A549 (cell line): Measurements from ENCODE around the gene TAF12. TPM values are rescaled to one million over a fixed set of nuclear protein-coding genes. Genes with fewer than 3 reads are reported as not detected.
"Not testable (repeated sequence)": the region's sequence is repeated elsewhere in the genome, so short reads cannot be mapped to it uniquely, and the experiment has no call there.

ENCODE experiments used
- ATAC-seq, 2 experiments: fragments of 200-7000 bp in 1 of 2; fragments of >200 bp in 1 of 2; cut with Nextera tagmentation in 1 of 2; cut with Tn5 transposase in 1 of 2; 3 replicates each; pipeline versions ENCODE4 v1.8.0 to v1.9.1; 2018 to 2020; ENCODE audit warnings: mild to moderate bottlenecking in 1 of 2, moderate library complexity in 1 of 2
- CTCF ChIA-PET: fragments of 300-600 bp; sonication (Branson Sonifier 250); formaldehyde crosslinking; extraction: SDS; loops from one replicate; lab custom pipeline; 2021; ENCODE audit warnings: antibody characterized with exemption, inconsistent platforms; lab: Yijun Ruan, JAX
- POLR2A ChIA-PET: fragments of 350-600 bp; formaldehyde crosslinking; extraction: SDS; loops from one replicate; lab custom pipeline; 2021; ENCODE audit warnings: antibody characterized with exemption, inconsistent platforms; lab: Yijun Ruan, JAX
- DNase-seq, 2 experiments: peaks; one replicate each; pipeline versions ENCODE4 v3.0.0 to v3.0.0-alpha.2; 2011 to 2016; ENCODE audit warnings: low read depth in 1 of 2, low spot score in 1 of 2
- FAIRE-seq: peaks from 2 replicates; lab custom pipeline; 2011; peaks lifted over from hg19 to GRCh38; lab: Jason Lieb, UNC
- H3K27ac ChIP-seq, 2 experiments: fragments of >200 bp; sonication (Bioruptor Twin); formaldehyde crosslinking; 3 replicates each; pipeline ENCODE4 v1.5.1; 2016 to 2017
- H3K4me1 ChIP-seq: fragments of >200 bp; sonication (Bioruptor Twin); formaldehyde crosslinking; 3 replicates; pipeline ENCODE4 v1.6.1; 2016
- H3K4me2 ChIP-seq: fragments of >200 bp; sonication (Bioruptor Twin); formaldehyde crosslinking; 3 replicates; pipeline ENCODE4 v1.6.1; 2016
- H3K4me3 ChIP-seq: fragments of >200 bp; sonication (Bioruptor Twin); formaldehyde crosslinking; 3 replicates; pipeline ENCODE4 v1.5.1; 2016
- H3K9me3 ChIP-seq: fragments of >200 bp; sonication (Bioruptor Twin); formaldehyde crosslinking; 3 replicates; pipeline ENCODE4 v1.6.1; 2016
- BHLHE40 ChIP-seq: IDR thresholded peaks from 2 replicates; pipeline ENCODE4 v1.6.1; 2012; ENCODE audit warnings: low read depth, low read length, inconsistent platforms
- CBX2 ChIP-seq: fragments of 200-600 bp; sonication (generic); IDR thresholded peaks from 2 replicates; pipeline ENCODE4 v1.6.1; 2016; ENCODE audit warnings: low read depth, mild to moderate bottlenecking, borderline replicate concordance
- CBX8 ChIP-seq: fragments of 200-600 bp; sonication (generic); IDR thresholded peaks from 2 replicates; pipeline ENCODE4 v1.6.1; 2016
- CEBPB ChIP-seq, 2 experiments: fragments of >200 bp in 1 of 2; sonication (Bioruptor Twin) in 1 of 2; formaldehyde crosslinking in 1 of 2; IDR thresholded peaks; 2 replicates each; pipeline ENCODE4 v1.6.1; 2012 to 2016
- EHF ChIP-seq: fragments of 250-450 bp; sonication (Bioruptor Pico); IDR thresholded peaks from 2 replicates; pipeline ENCODE4 v1.5.0; 2020; ENCODE audit warnings: mild to moderate bottlenecking
- EP300 ChIP-seq, 2 experiments: fragments of >200 bp; sonication (Bioruptor Twin); formaldehyde crosslinking; IDR thresholded peaks; 2 replicates in 1 of 2; 3 replicates in 1 of 2; pipeline ENCODE4 v1.6.1; 2016 to 2017
- GATA3 ChIP-seq: IDR thresholded peaks from 2 replicates; pipeline ENCODE4 v1.6.1; 2012; ENCODE audit warnings: borderline replicate concordance
- HDAC2 ChIP-seq: fragments of 200-600 bp; sonication (generic); IDR thresholded peaks from 2 replicates; pipeline ENCODE4 v1.6.1; 2016
- HEYL ChIP-seq: fragments of 250-450 bp; sonication (Bioruptor Pico); IDR thresholded peaks from 2 replicates; pipeline ENCODE4 v1.8.0; 2021; ENCODE audit warnings: mild to moderate bottlenecking, moderate library complexity
- MAX ChIP-seq: IDR thresholded peaks from 2 replicates; pipeline ENCODE4 v1.6.1; 2012
- MYC ChIP-seq: IDR thresholded peaks from 2 replicates; pipeline ENCODE4 v1.6.1; 2012; ENCODE audit warnings: mild to moderate bottlenecking, inconsistent platforms, low read length, improper control_type of control experiment, borderline replicate concordance
- NFE2L2 ChIP-seq: fragments of 150-350 bp; conservative IDR thresholded peaks from 2 replicates; pipeline ENCODE4 v1.6.1; 2014; ENCODE audit warnings: low read length
- PHF8 ChIP-seq: fragments of 200-600 bp; sonication (generic); IDR thresholded peaks from 2 replicates; pipeline ENCODE4 v1.6.1; 2016; ENCODE audit warnings: low read depth, mild to moderate bottlenecking, antibody characterized with exemption, moderate library complexity, borderline replicate concordance
- RCOR1 ChIP-seq: fragments of 150-350 bp; IDR thresholded peaks from 2 replicates; pipeline ENCODE4 v1.6.1; 2014; ENCODE audit warnings: antibody characterized with exemption, low read length, low read depth
- RFX5 ChIP-seq: fragments of 450-650 bp; IDR thresholded peaks from 2 replicates; pipeline ENCODE4 v1.7.1; 2014; ENCODE audit warnings: antibody characterized with exemption, mild to moderate bottlenecking, moderate library complexity
- RNF2 ChIP-seq: fragments of 200-600 bp; sonication (generic); IDR thresholded peaks from 2 replicates; pipeline ENCODE4 v1.6.1; 2016; ENCODE audit warnings: low read depth, mild to moderate bottlenecking, antibody characterized with exemption, moderate library complexity, borderline replicate concordance
- SREBF2 ChIP-seq: fragments of 450-650 bp; IDR thresholded peaks from 2 replicates; pipeline ENCODE4 v1.6.1; 2014; ENCODE audit warnings: mild to moderate bottlenecking, moderate library complexity
- TFCP2L1 ChIP-seq: fragments of 250-450 bp; sonication (Bioruptor Pico); IDR thresholded peaks from 2 replicates; pipeline ENCODE4 v1.5.0; 2021; ENCODE audit warnings: mild to moderate bottlenecking
- ZC3H11A ChIP-seq: fragments of 450-650 bp; IDR thresholded peaks from 2 replicates; pipeline ENCODE4 v1.6.1; 2014; ENCODE audit warnings: antibody characterized with exemption, mild to moderate bottlenecking
- ZFP36 ChIP-seq: fragments of 450-650 bp; IDR thresholded peaks from 2 replicates; pipeline ENCODE4 v1.6.1; 2014; ENCODE audit warnings: borderline replicate concordance; ENCODE audit not compliant: partially characterized antibody
- ZNF302 ChIP-seq: fragments of 250-450 bp; sonication (Bioruptor Pico); IDR thresholded peaks from 2 replicates; pipeline ENCODE4 v1.9.0; 2021; ENCODE audit warnings: inconsistent platforms, mild to moderate bottlenecking, moderate library complexity
- WGBS: methylation state at CpG from one replicate; pipeline ENCODE4 v1.1.6; 2017; ENCODE audit errors: missing lambda C conversion rate; 5-methylcytosine and 5-hydroxymethylcytosine counted together
- polyA plus RNA-seq, 4 experiments: library from polyadenylated mRNA; depleted of rRNA in 3 of 4; stranded (reverse); fragments of >200 nt; fragmentation: RNase III in 1 of 4; extraction: RNeasy Plus Mini Kit Qiagen cat#74134 plus additional on column Dnase treatment in 1 of 4; gene quantifications; 2 replicates in 3 of 4; 3 replicates in 1 of 4; pipeline ENCODE4 v1.2.3, GENCODE V29; 2011 to 2017
- TF ChIP-seq, protein P1 (sequence below): fragments of >200 bp; sonication (Bioruptor Twin); formaldehyde crosslinking; IDR thresholded peaks from 3 replicates; pipeline ENCODE4 v1.5.1; 2016
- TF ChIP-seq, protein P2 (sequence below): fragments of 250-450 bp; sonication (Bioruptor Pico); IDR thresholded peaks from 2 replicates; pipeline ENCODE4 v1.5.0; 2021; ENCODE audit warnings: mild to moderate bottlenecking, moderate library complexity, borderline replicate concordance
- TF ChIP-seq, protein P3 (sequence below): IDR thresholded peaks from 2 replicates; pipeline ENCODE4 v1.6.1; 2012; ENCODE audit warnings: low read depth, borderline replicate concordance

Gene TAF12
- polyA plus RNA-seq, 2 of the 4 experiments (the other 2 are of a cell fraction), result 15.8 to 38.3 TPM

DNA sequence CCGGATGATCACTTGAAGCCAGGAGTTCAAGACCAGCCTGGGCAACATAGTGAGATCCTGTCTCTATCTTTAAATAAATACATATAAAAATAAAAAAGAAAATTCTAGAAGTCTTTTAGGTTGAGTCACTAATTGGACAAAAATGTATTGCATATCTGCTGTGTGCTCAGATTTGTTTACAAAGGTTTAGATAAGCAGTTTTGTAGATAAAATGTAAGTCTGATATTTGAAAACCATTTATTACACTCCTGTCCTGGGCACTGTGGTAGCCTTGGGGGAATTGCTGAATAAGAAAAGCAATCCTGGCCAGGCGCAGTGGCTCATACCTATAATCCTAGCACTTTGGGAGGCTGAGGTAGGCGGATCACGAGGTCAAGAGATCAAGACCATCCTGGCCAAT lies 37.3 kb upstream of the TAF12 start (continued):
- TF ChIP-seq, protein P1, sequence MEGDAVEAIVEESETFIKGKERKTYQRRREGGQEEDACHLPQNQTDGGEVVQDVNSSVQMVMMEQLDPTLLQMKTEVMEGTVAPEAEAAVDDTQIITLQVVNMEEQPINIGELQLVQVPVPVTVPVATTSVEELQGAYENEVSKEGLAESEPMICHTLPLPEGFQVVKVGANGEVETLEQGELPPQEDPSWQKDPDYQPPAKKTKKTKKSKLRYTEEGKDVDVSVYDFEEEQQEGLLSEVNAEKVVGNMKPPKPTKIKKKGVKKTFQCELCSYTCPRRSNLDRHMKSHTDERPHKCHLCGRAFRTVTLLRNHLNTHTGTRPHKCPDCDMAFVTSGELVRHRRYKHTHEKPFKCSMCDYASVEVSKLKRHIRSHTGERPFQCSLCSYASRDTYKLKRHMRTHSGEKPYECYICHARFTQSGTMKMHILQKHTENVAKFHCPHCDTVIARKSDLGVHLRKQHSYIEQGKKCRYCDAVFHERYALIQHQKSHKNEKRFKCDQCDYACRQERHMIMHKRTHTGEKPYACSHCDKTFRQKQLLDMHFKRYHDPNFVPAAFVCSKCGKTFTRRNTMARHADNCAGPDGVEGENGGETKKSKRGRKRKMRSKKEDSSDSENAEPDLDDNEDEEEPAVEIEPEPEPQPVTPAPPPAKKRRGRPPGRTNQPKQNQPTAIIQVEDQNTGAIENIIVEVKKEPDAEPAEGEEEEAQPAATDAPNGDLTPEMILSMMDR, result no peak
- TF ChIP-seq TFCP2L1 (CRISPR knock-in tag) (no peak), HDAC2 (no peak), ZFP36 (no peak), EHF (CRISPR knock-in tag) (no peak), HEYL (no peak)

DNA sequence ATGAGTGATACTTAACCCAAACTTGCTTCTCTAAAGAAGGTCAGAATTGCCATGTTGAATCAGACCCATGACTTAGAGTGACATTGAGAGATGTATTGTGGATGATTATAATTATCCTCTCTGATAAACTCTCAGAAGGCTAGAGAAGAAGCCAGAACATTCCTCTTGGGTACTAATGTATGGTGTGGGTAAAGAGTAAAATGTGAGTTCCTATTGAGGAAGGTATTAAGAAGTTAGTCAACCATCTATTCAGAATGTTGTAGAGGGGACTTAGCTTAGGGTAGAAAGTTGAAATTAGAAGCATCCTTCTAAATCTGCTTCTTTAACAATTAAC lies 33.0 kb upstream of the TAF12 start:
- no peak for FAIRE-seq
- ATAC-seq, result no peak

DNA sequence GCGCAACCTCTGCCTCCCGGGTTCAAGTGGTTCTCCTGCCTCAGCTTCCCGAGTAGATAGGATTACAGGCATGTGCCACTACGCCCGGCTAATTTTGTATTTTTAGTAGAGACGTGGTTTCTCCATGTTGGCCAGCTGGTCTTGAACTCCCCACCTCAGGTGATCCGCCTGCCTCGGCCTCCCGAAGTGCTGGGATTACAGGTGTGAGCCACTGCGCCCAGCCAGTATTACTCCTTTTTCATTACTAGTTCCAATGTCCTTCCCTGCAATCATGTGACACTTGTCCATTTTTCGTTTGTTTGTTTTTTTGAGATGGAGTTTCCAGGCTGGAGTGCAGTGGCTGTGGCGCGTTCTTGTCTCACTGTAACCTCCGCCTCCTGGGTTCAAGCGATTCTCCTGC lies 30.1 kb upstream of the TAF12 start:
- DNase-seq, POLR2A ChIA-PET, H3K9me3 ChIP-seq, H3K27ac ChIP-seq, FAIRE-seq, H3K4me2 ChIP-seq, ATAC-seq, H3K4me1 ChIP-seq, H3K4me3 ChIP-seq: not testable (repeated sequence)
- CTCF ChIA-PET, result interaction anchor here (0.7 kb wide), 1 partner anchor 209 kb away, joined by 6 read pairs; no protein-coding TSS in a partner anchor
- 97% methylated on average over 15 of the region's 15 CpGs for WGBS

More for the DNA sequence above, 33.0 kb upstream of the TAF12 start:
- TF ChIP-seq, protein P2, sequence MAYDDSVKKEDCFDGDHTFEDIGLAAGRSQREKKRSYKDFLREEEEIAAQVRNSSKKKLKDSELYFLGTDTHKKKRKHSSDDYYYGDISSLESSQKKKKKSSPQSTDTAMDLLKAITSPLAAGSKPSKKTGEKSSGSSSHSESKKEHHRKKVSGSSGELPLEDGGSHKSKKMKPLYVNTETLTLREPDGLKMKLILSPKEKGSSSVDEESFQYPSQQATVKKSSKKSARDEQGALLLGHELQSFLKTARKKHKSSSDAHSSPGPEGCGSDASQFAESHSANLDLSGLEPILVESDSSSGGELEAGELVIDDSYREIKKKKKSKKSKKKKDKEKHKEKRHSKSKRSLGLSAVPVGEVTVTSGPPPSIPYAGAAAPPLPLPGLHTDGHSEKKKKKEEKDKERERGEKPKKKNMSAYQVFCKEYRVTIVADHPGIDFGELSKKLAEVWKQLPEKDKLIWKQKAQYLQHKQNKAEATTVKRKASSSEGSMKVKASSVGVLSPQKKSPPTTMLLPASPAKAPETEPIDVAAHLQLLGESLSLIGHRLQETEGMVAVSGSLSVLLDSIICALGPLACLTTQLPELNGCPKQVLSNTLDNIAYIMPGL (CRISPR knock-in tag), result no peak
- no peak for TF ChIP-seq BHLHE40
- no peak for TF ChIP-seq MYC
- TF ChIP-seq NFE2L2, result no peak
- no peak for TF ChIP-seq RCOR1
- TF ChIP-seq CEBPB (IDR thresholded peaks at IDR 0.05), result no peak
- no peak for TF ChIP-seq ZC3H11A
- no peak for TF ChIP-seq RNF2
- no peak for TF ChIP-seq CBX2
- no peak for TF ChIP-seq ZNF302 (CRISPR knock-in tag)
- no peak for TF ChIP-seq CBX8
- no peak for TF ChIP-seq RFX5
- TF ChIP-seq, protein P3, sequence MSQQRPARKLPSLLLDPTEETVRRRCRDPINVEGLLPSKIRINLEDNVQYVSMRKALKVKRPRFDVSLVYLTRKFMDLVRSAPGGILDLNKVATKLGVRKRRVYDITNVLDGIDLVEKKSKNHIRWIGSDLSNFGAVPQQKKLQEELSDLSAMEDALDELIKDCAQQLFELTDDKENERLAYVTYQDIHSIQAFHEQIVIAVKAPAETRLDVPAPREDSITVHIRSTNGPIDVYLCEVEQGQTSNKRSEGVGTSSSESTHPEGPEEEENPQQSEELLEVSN, result no peak
- TF ChIP-seq MAX, result no peak
- TF ChIP-seq EP300 (IDR thresholded peaks at IDR 0.05), result no peak
- TF ChIP-seq PHF8, result no peak
- TF ChIP-seq, protein P1, result no peak
- TF ChIP-seq GATA3, result no peak
- no peak for TF ChIP-seq SREBF2
- Histone ChIP-seq H3K9me3 (no peaks in the 10 kb centered on the region), H3K4me2 (no peak overlapping the region), H3K27ac (no peak overlapping the region), H3K4me3 (no peak overlapping the region), H3K4me1 (no peaks in the 10 kb centered on the region)
- ChIA-PET CTCF (interaction anchor here (0.7 to 1.0 kb wide), 3 partner anchors 10 to 390 kb away, joined by 3 to 4 read pairs (median 4); no protein-coding TSS in a partner anchor), POLR2A (no interaction called here)
- no peak for DNase-seq
